WTC11 (cell line): ENCODE results near the gene PLRG1. TPM values are rescaled to one million over a fixed set of nuclear protein-coding genes. Genes with fewer than 3 reads are reported as not detected.

ENCODE experiments used
- ATAC-seq: fragments of 200-7000 bp; cut with Tn5 transposase; 2 replicates; pipeline ENCODE4 v1.10.0; 2021; ENCODE audit warnings: mild to moderate bottlenecking, moderate library complexity
- CTCF ChIA-PET: fragments of 300-600 bp; sonication (Branson Sonifier 250); formaldehyde crosslinking; loops from one replicate; lab custom pipeline; 2021; ENCODE audit warnings: antibody characterized with exemption; lab: Charles Lee
- POLR2A ChIA-PET: fragments of 350-600 bp; sonication (Branson Sonifier 250); formaldehyde crosslinking; loops from one replicate; lab custom pipeline; 2021; ENCODE audit warnings: antibody characterized with exemption; lab: Charles Lee
- DNase-seq: peaks from one replicate; pipeline ENCODE4 v3.0.0; 2021; ENCODE audit warnings: low spot score
- H3K27ac Mint-ChIP-seq: 2 replicates; pipeline ENCODE4 v1.8.0; 2021; ENCODE audit warnings: mixed read lengths
- H3K27me3 Mint-ChIP-seq: 2 replicates; pipeline ENCODE4 v1.8.0; 2021; ENCODE audit warnings: low read depth, mild to moderate bottlenecking, moderate library complexity, mixed read lengths
- H3K36me3 Mint-ChIP-seq: 2 replicates; pipeline ENCODE4 v1.8.0; 2021; ENCODE audit warnings: mixed read lengths
- H3K4me1 Mint-ChIP-seq: 2 replicates; pipeline ENCODE4 v1.8.0; 2022; ENCODE audit warnings: mixed read lengths
- H3K4me3 Mint-ChIP-seq: 2 replicates; pipeline ENCODE4 v1.8.0; 2021; ENCODE audit warnings: mild to moderate bottlenecking, moderate library complexity, mixed read lengths
- H3K9me3 Mint-ChIP-seq: 2 replicates; pipeline ENCODE4 v1.8.0; 2021; ENCODE audit warnings: mixed read lengths
- ATF3 ChIP-seq: sonication (generic); formaldehyde crosslinking; conservative IDR thresholded peaks from 2 replicates; pipeline ENCODE4 v1.8.1; 2022; ENCODE audit warnings: mild to moderate bottlenecking, missing genetic modification reagents
- CREM ChIP-seq: sonication (generic); formaldehyde crosslinking; IDR thresholded peaks from 2 replicates; pipeline ENCODE4 v1.8.1; 2022; ENCODE audit warnings: mild to moderate bottlenecking, missing genetic modification reagents, moderate library complexity
- E2F1 ChIP-seq: sonication (generic); formaldehyde crosslinking; IDR thresholded peaks from 2 replicates; pipeline ENCODE4 v1.8.0; 2022; ENCODE audit warnings: mild to moderate bottlenecking, missing genetic modification reagents
- FOXJ3 ChIP-seq: sonication (generic); formaldehyde crosslinking; IDR thresholded peaks from 2 replicates; pipeline ENCODE4 v1.9.0; 2021; ENCODE audit warnings: missing genetic modification reagents, mild to moderate bottlenecking, borderline replicate concordance
- FOXK1 ChIP-seq: sonication (generic); formaldehyde crosslinking; IDR thresholded peaks from 2 replicates; pipeline ENCODE4 v1.8.0; 2022; ENCODE audit warnings: mild to moderate bottlenecking, moderate library complexity, missing genetic modification reagents
- KAT7 ChIP-seq: sonication (generic); formaldehyde crosslinking; IDR thresholded peaks from 2 replicates; pipeline ENCODE4 v1.8.1; 2023; ENCODE audit warnings: missing genetic modification reagents, mild to moderate bottlenecking, borderline replicate concordance
- NR1H2 ChIP-seq: sonication (generic); formaldehyde crosslinking; IDR thresholded peaks from 2 replicates; pipeline ENCODE4 v1.9.0; 2021; ENCODE audit warnings: mild to moderate bottlenecking, moderate library complexity, missing genetic modification reagents
- NR2C2 ChIP-seq: sonication (generic); formaldehyde crosslinking; IDR thresholded peaks from 2 replicates; pipeline ENCODE4 v1.8.0; 2022; ENCODE audit warnings: mild to moderate bottlenecking, missing genetic modification reagents
- RELA ChIP-seq: sonication (generic); formaldehyde crosslinking; IDR thresholded peaks from 2 replicates; pipeline ENCODE4 v1.8.1; 2022; ENCODE audit warnings: missing genetic modification reagents, mild to moderate bottlenecking, borderline replicate concordance
- ZBTB43 ChIP-seq: sonication (generic); formaldehyde crosslinking; IDR thresholded peaks from 2 replicates; pipeline ENCODE4 v1.8.1; 2023; ENCODE audit warnings: mild to moderate bottlenecking, missing genetic modification reagents
- ZMAT4 ChIP-seq: fragments of 250-450 bp; sonication (Bioruptor Pico); IDR thresholded peaks from 2 replicates; pipeline ENCODE4 v1.9.0; 2021; ENCODE audit warnings: mild to moderate bottlenecking
- ZNF263 ChIP-seq: sonication (generic); formaldehyde crosslinking; IDR thresholded peaks from 2 replicates; pipeline ENCODE4 v1.8.1; 2022; ENCODE audit warnings: low read depth, mild to moderate bottlenecking, moderate library complexity, missing genetic modification reagents
- ZNF281 ChIP-seq: sonication (generic); formaldehyde crosslinking; IDR thresholded peaks from 2 replicates; pipeline ENCODE4 v1.8.0; 2023; ENCODE audit warnings: mild to moderate bottlenecking, missing genetic modification reagents
- ZNF416 ChIP-seq: fragments of 250-450 bp; sonication (Bioruptor Pico); IDR thresholded peaks from 2 replicates; pipeline ENCODE4 v1.9.0; 2021; ENCODE audit warnings: mild to moderate bottlenecking, inconsistent platforms
- total RNA-seq: library from RNA; stranded (reverse); gene quantifications from 3 replicates; pipeline ENCODE4 v1.2.3, GENCODE V29; 2021
- TF ChIP-seq, protein P1 (sequence below): fragments of 200-600 bp; IDR thresholded peaks from 2 replicates; pipeline ENCODE4 v1.8.0; 2022; ENCODE audit warnings: antibody characterized with exemption
- TF ChIP-seq, protein P2 (sequence below): sonication (generic); formaldehyde crosslinking; IDR thresholded peaks from 2 replicates; pipeline ENCODE4 v1.8.1; 2022; ENCODE audit warnings: low read depth, mild to moderate bottlenecking, moderate library complexity, missing genetic modification reagents, borderline replicate concordance
- TF ChIP-seq, protein P3 (sequence below): sonication (generic); formaldehyde crosslinking; IDR thresholded peaks from 2 replicates; pipeline ENCODE4 v1.8.1; 2023; ENCODE audit warnings: mild to moderate bottlenecking, moderate library complexity, missing genetic modification reagents

The PLRG1 gene
- total RNA-seq, 1 experiment from 2014 or later, result 84.8 TPM

DNA sequence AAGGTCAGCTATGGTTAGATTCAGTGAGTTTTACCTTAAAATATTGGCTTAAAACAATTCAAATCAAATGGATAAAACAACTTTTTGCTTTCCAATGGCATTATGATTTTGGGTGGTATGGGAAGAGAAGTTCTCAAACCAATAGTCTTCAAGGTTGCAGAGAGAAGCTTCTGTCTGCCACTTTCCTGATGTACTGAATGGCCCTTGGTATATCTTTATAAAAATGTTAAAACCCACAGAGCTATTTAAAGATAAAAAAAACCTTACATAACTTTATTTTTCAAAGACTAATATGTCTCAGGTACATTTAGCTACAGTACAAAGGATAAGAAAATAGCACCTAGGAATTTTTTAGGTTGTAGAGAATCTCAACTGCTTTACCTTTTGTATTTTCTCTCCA, 33.5 kb upstream of the PLRG1 start:
- no peak overlapping the region for H3K27ac Mint-ChIP-seq
- ChIA-PET CTCF (no interaction called here), POLR2A (interaction anchor here (0.5 kb wide), 1 partner anchor 223 kb away, joined by 3 read pairs; no protein-coding TSS in a partner anchor)
- H3K9me3 Mint-ChIP-seq, result no peaks in the 10 kb centered on the region
- ATAC-seq (no peak), DNase-seq (no peak)
- no peak overlapping the region for H3K4me3 Mint-ChIP-seq
- H3K27me3 Mint-ChIP-seq, result no peaks in the 10 kb centered on the region
- H3K4me1 Mint-ChIP-seq, result no peaks in the 10 kb centered on the region
- TF ChIP-seq E2F1 (CRISPR knock-in tag) (no peak), ATF3 (CRISPR knock-in tag) (no peak), KAT7 (CRISPR knock-in tag) (no peak), ZNF263 (no peak), NR2C2 (no peak), FOXJ3 (CRISPR knock-in tag) (no peak), NR1H2 (CRISPR knock-in tag) (no peak), ZMAT4 (CRISPR knock-in tag) (no peak), CREM (no peak), RELA (CRISPR knock-in tag) (no peak), ZBTB43 (CRISPR knock-in tag) (no peak), FOXK1 (CRISPR knock-in tag) (no peak), ZNF281 (CRISPR knock-in tag) (no peak), ZNF416 (CRISPR knock-in tag) (no peak)
- TF ChIP-seq, protein P1, sequence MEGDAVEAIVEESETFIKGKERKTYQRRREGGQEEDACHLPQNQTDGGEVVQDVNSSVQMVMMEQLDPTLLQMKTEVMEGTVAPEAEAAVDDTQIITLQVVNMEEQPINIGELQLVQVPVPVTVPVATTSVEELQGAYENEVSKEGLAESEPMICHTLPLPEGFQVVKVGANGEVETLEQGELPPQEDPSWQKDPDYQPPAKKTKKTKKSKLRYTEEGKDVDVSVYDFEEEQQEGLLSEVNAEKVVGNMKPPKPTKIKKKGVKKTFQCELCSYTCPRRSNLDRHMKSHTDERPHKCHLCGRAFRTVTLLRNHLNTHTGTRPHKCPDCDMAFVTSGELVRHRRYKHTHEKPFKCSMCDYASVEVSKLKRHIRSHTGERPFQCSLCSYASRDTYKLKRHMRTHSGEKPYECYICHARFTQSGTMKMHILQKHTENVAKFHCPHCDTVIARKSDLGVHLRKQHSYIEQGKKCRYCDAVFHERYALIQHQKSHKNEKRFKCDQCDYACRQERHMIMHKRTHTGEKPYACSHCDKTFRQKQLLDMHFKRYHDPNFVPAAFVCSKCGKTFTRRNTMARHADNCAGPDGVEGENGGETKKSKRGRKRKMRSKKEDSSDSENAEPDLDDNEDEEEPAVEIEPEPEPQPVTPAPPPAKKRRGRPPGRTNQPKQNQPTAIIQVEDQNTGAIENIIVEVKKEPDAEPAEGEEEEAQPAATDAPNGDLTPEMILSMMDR, result no peak
- TF ChIP-seq, protein P2, sequence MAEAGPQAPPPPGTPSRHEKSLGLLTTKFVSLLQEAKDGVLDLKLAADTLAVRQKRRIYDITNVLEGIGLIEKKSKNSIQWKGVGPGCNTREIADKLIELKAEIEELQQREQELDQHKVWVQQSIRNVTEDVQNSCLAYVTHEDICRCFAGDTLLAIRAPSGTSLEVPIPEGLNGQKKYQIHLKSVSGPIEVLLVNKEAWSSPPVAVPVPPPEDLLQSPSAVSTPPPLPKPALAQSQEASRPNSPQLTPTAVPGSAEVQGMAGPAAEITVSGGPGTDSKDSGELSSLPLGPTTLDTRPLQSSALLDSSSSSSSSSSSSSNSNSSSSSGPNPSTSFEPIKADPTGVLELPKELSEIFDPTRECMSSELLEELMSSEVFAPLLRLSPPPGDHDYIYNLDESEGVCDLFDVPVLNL, result no peak
- TF ChIP-seq, protein P3, sequence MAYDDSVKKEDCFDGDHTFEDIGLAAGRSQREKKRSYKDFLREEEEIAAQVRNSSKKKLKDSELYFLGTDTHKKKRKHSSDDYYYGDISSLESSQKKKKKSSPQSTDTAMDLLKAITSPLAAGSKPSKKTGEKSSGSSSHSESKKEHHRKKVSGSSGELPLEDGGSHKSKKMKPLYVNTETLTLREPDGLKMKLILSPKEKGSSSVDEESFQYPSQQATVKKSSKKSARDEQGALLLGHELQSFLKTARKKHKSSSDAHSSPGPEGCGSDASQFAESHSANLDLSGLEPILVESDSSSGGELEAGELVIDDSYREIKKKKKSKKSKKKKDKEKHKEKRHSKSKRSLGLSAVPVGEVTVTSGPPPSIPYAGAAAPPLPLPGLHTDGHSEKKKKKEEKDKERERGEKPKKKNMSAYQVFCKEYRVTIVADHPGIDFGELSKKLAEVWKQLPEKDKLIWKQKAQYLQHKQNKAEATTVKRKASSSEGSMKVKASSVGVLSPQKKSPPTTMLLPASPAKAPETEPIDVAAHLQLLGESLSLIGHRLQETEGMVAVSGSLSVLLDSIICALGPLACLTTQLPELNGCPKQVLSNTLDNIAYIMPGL (CRISPR knock-in tag), result no peak
- H3K36me3 Mint-ChIP-seq, result no peaks in the 10 kb centered on the region
